ENCODE measurements around the gene SLC13A4. TPM values are rescaled to one million over a fixed set of nuclear protein-coding genes. Genes with fewer than 3 reads are reported as not detected.

SLC13A4 gene
- polyA plus RNA-seq, 3 donors from 2014 or later = not detected

DNA sequence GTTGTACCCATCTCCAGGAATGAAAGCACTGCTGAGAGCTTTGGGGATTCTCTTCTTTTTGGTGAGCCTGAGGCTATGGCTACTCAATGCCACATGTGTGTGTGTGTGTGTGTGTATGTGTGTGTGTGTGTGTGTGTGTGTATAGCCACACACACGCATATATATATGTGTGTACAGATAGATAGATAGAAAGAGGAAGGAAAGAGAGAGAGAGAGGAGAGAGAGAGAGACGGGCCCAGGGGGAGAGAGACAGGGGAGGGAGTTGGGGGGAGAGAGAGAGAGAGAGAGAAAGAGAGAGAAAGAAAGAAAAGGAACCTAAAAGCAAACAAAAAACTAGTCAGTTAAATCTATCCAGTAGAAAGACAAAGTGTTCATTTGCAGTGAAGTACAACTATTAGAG is 8.3 kb downstream of the SLC13A4 start:
- H3K27me3 Mint-ChIP-seq (ENCODE audit: low read depth in 3 of 3) = peaks cover 0 to 15% (median 2%) of the 10 kb centered on the region in 3 donors
- no peaks in the 10 kb centered on the region for H3K36me3 Mint-ChIP-seq
- H3K27ac Mint-ChIP-seq = no peak overlapping the region
- DNase-seq = no peak
- H3K4me1 Mint-ChIP-seq = no peaks in the 10 kb centered on the region
- H3K9me3 Mint-ChIP-seq = no peaks in the 10 kb centered on the region
- H3K4me3 Mint-ChIP-seq = no peak overlapping the region

DNA sequence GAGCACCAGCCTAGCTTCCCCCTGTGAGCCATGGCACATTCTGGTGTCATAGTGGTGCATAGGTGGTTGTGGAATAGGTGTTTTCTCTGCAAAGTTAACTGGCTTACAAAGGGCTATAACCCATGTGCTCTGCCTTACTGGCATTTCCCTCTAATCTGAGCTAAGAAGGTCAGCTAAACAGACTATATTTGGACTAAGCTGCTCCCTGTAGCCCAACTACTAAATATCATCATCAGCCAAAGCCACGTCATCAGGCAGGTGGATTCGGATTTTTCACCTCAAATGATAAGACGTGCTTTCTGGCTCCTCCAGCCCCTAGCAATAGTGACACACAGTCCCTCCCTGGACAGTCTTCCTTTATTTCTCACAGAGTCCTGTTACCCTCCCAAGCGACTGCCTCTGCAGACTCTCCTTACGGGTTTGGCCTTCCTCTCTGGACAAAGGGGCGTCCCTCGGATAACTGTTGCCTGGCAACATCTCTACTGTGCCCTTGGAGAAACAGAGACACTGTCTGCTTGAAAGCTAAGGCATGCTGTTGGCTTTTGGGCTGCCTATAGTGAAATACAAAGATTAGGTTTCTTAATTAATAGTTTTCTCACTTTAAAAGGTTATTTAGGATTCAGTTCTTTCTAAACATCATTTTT is 9.1 kb downstream of the SLC13A4 start:
- Mint-ChIP-seq H3K27ac (no peak overlapping the region), H3K36me3 (no peaks in the 10 kb centered on the region), H3K9me3 (no peaks in the 10 kb centered on the region), H3K4me3 (no peak overlapping the region), H3K27me3 (ENCODE audit: low read depth in 3 of 3) (peaks cover 0 to 15% (median 2%) of the 10 kb centered on the region in 3 donors), H3K4me1 (no peaks in the 10 kb centered on the region)
- no peak for DNase-seq

DNA sequence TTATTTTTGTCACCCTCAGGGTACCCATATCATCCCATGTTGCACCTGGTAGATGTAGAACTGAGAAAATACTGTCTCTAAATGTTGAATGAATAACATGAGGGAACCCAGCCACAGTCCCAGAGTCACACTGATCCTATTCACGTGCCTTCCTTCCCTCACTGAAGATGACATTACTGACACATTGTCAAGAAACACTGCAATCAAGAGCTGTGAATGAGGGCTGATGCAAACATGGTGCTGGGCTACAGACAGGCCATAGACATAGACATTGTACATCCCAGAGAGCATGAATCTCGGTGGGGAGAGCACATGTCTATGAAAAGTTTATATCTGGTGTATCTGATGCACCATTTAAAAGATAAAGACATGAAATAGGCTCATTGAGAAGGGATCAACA is 9.8 kb downstream of the SLC13A4 start:
- DNase-seq = no peak
- no peaks in the 10 kb centered on the region for H3K9me3 Mint-ChIP-seq
- no peaks in the 10 kb centered on the region for H3K36me3 Mint-ChIP-seq
- peaks cover 0 to 13% (median 2%) of the 10 kb centered on the region in 3 donors for H3K27me3 Mint-ChIP-seq (ENCODE audit: low read depth in 3 of 3)
- H3K27ac Mint-ChIP-seq = no peak overlapping the region
- H3K4me1 Mint-ChIP-seq = no peaks in the 10 kb centered on the region
- no peak overlapping the region for H3K4me3 Mint-ChIP-seq

DNA sequence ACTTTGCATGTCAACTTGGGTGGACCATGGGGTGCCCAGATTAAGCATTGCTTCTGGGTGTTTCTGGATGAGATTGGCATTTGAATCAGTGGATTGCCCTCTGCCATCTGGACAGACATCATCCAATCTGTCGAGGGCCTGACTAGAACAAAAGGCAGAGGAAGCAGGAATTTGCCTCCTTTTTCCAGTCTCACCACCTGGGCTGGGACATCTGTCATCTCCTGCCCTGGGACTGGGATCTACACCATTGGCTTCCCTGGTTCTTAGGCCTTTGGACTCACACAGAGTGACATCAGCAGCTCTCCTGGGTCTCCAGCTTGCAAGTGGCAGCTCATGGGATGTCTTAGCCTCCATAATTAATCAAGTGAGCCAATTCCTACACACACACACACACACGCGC is 10.3 kb downstream of the SLC13A4 start:
- no peak overlapping the region for H3K4me3 Mint-ChIP-seq
- H3K9me3 Mint-ChIP-seq = no peaks in the 10 kb centered on the region
- no peaks in the 10 kb centered on the region for H3K4me1 Mint-ChIP-seq
- DNase-seq = no peak
- no peaks in the 10 kb centered on the region for H3K36me3 Mint-ChIP-seq
- no peak overlapping the region for H3K27ac Mint-ChIP-seq
- peaks cover 0 to 14% (median 2%) of the 10 kb centered on the region in 3 donors for H3K27me3 Mint-ChIP-seq (ENCODE audit: low read depth in 3 of 3)

DNA sequence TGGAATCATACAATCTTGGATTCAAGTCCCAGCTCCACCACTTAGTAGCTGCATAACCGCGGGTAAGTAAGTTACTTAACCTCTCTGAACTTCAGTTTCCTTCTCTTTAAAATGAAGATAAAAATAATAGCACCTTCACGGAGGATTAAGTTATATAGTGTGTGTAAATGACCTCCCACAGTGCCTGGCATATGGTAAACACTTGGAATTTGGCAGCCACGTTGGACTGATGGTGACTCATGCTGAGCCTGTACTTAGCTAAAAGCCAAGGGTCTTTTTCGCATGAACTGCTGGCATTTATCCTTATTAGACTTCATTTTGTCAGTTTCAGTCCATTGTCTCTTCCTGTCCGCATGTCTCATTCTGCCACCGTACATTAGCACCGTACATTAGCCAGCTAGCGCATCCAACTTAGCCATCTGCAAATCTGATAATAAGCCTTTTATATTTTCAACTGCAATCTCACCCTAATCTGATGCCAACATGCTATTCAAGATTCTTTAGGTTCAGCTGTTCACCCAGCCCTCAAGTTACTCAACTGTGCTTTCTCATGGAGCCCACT is 11.2 kb downstream of the SLC13A4 start:
- Mint-ChIP-seq H3K27me3 (ENCODE audit: low read depth in 3 of 3) (peaks cover 0 to 14% (median 4%) of the 10 kb centered on the region in 3 donors), H3K4me1 (no peaks in the 10 kb centered on the region), H3K9me3 (no peaks in the 10 kb centered on the region), H3K27ac (no peak overlapping the region), H3K36me3 (no peaks in the 10 kb centered on the region), H3K4me3 (no peak overlapping the region)
- DNase-seq = no peak

DNA sequence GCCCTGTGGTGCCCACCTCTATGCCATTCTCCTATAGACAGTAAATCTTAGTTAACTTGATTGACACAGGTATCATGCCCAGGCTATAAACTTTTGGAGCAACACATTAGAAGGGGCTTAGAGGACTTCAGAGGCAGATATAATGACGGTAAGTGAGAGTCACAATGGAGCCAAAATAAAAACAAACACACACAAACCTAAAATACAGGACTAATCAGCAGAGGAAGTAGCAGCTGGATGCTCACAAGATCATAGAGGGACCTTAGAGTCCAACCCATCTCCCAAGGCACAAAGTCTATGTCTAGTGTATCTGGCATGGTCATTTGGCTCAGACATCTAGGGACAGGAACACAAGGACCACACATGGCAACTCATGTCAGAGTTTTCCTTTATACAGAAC is 12.3 kb downstream of the SLC13A4 start:
- H3K27ac Mint-ChIP-seq = no peak overlapping the region
- H3K9me3 Mint-ChIP-seq = no peaks in the 10 kb centered on the region
- no peaks in the 10 kb centered on the region for H3K4me1 Mint-ChIP-seq
- H3K36me3 Mint-ChIP-seq = no peaks in the 10 kb centered on the region
- DNase-seq = no peak
- H3K4me3 Mint-ChIP-seq = no peak overlapping the region
- H3K27me3 Mint-ChIP-seq (ENCODE audit: low read depth in 3 of 3) = peaks cover 0 to 13% (median 4%) of the 10 kb centered on the region in 3 donors

DNA sequence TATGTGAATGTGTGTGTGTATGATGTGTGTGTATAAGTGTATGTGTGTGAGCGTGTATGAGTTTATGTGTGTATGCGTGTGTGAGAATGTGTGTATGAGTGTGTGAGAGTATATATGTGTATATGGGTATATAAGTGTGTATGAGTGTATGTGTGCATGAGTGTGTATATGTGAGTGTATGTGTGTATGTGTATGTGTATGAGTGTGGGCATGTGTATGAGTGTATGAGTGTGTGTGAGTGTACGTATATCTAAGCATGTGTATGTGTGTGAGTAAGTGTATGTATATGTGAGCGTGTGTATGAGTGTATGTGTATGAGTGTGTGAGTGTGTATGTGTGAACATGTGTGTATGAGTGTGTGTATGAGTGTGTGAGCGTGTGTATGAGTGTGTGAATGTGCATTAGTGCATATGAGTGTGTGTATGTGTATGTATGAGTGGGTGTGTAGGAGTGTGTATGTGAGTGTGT is 12.9 kb downstream of the SLC13A4 start:
- no peak for DNase-seq
- Mint-ChIP-seq H3K27me3 (ENCODE audit: low read depth in 3 of 3) (peaks cover 0 to 10% (median 4%) of the 10 kb centered on the region in 3 donors), H3K4me3 (no peak overlapping the region), H3K9me3 (no peaks in the 10 kb centered on the region), H3K36me3 (no peaks in the 10 kb centered on the region), H3K27ac (no peak overlapping the region), H3K4me1 (no peaks in the 10 kb centered on the region)

DNA sequence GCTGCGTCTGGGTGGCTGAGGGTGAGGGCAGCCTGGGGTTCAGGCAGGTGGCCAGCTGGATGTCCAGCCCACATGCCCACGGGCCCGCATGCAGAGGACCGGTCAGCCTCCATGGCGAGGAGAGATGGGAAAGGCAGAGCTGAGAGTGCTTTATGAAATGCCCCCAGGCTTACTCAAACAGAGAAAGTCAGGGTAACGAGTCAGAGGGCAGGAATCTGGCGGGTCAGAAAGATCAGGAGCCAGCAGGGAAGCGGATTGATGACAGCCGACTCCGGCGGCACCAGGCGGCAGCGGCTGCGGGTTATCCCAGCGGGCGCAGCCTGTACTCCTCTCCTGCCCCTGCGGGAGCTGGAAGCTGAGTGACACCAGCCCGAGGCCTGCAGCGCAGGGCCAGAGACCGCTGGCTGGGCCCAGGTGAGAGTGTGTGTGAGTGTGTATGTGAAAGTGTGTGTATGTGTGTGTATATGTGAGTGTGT is 13.4 kb downstream of the SLC13A4 start:
- Mint-ChIP-seq H3K4me1 (no peaks in the 10 kb centered on the region), H3K27ac (no peak overlapping the region), H3K4me3 (no peak overlapping the region), H3K9me3 (no peaks in the 10 kb centered on the region), H3K36me3 (no peaks in the 10 kb centered on the region), H3K27me3 (ENCODE audit: low read depth in 3 of 3) (peaks cover 0 to 6% (median 2%) of the 10 kb centered on the region in 3 donors)
- DNase-seq = no peak

DNA sequence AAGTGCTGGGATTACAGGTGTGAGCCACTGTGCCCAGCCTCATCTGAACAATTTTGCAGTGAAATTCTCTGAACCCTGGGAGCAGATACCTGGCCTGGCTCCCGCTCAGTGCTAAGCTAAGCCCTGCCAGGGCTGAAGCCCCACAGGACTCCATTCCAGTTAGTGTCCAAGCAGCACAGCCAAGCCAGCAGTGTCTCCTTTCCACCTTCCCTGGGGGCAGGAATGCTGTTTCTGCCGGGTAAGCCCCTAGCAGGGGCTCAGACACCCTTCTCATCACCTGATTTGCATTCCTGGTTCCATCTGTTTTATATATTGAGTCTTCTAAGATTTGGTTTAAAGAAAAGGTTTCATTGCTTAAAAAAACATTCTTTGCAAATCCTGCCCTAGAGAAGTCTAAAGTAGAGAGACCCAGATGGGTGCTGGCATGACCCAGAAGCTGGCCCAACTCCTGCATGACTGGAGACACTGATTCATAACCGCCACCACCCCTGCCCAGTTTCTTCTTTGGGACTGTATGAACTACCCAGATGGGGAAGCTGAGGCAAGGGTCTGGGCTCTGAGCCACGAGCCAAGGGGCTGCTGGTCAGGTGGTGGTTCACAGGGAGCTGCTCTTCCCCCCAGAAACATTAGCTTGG is 14.0 kb downstream of the SLC13A4 start:
- no peaks in the 10 kb centered on the region for H3K9me3 Mint-ChIP-seq
- no peak overlapping the region for H3K4me3 Mint-ChIP-seq
- peaks cover 0 to 6% (median 2%) of the 10 kb centered on the region in 3 donors for H3K27me3 Mint-ChIP-seq (ENCODE audit: low read depth in 3 of 3)
- H3K27ac Mint-ChIP-seq = no peak overlapping the region
- DNase-seq = no peak
- no peaks in the 10 kb centered on the region for H3K36me3 Mint-ChIP-seq
- no peaks in the 10 kb centered on the region for H3K4me1 Mint-ChIP-seq

DNA sequence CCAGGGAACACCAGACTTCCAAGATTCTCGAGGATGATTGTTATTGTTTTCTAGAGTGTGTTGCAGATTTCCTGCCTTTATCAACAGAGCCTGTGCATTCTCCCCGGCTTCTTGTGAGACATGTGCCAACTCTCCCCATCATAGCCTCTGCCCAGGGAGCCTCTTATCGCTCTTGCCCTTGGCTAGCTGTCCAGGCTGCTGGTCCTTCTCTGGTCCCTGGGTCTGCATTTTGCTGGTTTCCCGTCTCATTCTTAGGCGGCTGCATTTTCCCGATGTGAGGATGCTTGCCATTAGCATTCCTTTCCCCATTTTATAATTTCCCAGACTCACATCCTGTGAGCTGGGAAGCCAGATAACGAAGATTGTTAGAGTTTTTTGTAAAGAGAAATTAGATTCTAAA is 15.2 kb downstream of the SLC13A4 start:
- Mint-ChIP-seq H3K4me3 (no peak overlapping the region), H3K9me3 (no peaks in the 10 kb centered on the region), H3K27me3 (ENCODE audit: low read depth in 3 of 3) (peaks cover 0 to 2% (median 2%) of the 10 kb centered on the region in 3 donors), H3K4me1 (no peaks in the 10 kb centered on the region), H3K27ac (no peak overlapping the region), H3K36me3 (no peaks in the 10 kb centered on the region)
- DNase-seq = no peak

DNA sequence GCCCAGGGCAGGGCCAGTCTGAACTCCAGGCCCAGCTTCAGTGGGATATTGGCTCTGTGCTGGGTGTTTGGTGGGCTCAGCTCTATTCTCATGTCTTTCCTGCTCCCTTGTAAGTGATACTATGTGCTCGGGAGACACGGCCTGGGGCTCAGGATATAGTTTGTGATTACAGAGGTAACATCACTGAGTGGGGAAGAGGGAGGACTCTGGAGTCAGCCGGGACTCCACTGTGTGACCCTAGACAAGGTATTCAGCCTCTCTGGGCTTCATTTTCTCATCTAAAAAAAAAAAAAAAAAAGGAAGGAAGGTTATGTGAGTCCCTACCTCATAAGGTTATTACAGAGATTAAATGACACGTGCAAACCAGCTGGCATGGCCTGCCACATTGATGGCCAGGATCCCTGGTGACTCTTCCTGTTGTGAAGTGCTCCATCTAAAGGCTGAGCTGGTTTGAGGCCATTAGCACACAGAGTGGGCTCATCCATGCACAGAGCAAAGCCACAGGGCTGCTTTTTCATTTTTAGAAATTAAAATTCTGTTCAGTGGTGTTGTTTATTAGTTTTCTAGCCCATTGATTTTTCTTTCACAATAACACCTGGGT is 15.7 kb downstream of the SLC13A4 start:
- no peak overlapping the region for H3K4me3 Mint-ChIP-seq
- H3K36me3 Mint-ChIP-seq = no peaks in the 10 kb centered on the region
- no peak overlapping the region for H3K27ac Mint-ChIP-seq
- H3K4me1 Mint-ChIP-seq = no peaks in the 10 kb centered on the region
- DNase-seq = no peak
- H3K27me3 Mint-ChIP-seq (ENCODE audit: low read depth in 3 of 3) = peaks cover 0 to 2% (median 2%) of the 10 kb centered on the region in 3 donors
- H3K9me3 Mint-ChIP-seq = no peaks in the 10 kb centered on the region

DNA sequence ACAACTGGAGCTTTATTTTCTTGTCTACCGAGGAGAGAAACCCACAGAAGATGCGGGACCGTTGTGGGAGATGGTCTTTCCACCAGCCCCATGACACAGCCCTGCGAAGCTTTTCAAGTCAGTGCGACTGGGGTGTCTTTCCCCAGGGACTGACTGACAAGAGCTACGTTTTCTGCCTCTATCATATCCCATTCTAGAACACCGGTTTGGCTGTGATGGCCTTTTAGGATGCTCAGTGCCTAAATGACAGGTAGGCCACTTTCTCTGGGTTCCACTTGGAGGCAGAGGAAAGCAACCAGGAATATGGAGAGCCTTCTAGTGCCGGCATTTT is 16.9 kb downstream of the SLC13A4 start:
- Mint-ChIP-seq H3K9me3 (no peaks in the 10 kb centered on the region), H3K36me3 (no peaks in the 10 kb centered on the region), H3K4me1 (no peaks in the 10 kb centered on the region), H3K27me3 (ENCODE audit: low read depth in 3 of 3) (peaks cover 0 to 2% (median 2%) of the 10 kb centered on the region in 3 donors), H3K27ac (no peak overlapping the region), H3K4me3 (no peak overlapping the region)
- no peak for DNase-seq

DNA sequence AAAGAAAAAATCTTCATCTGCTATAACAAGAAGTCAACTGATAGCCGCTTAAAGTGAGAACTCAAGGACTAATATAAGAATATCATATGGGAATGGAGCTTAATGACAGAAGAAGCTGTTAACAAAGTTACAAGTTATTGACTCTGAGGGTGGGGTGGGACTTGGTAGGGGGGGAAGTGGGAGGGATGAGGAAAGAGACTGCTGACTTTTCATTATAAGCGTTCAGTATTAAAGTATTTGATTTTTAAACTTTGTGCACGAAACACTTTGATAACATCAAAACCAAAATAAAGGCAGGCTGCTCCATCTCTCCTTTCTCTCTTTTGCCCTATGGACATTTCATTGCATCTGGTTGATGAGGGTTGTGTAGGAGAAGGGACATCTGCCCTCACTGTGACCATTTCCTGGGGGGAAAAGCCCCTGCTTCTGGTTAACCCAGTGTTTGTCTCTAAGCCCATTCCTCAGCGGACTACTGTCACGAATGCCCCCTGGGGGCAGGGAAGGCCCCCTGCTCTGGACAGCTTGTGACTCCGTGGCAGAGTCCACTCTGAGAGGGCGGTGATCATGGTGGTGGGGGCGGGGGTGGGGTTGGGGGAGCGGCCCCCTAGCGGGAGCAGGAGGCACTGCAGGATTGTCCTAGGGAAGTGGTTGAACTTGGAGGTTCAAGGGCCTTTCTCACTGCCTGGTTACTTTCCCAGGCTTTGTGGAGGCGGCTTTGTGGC is 17.4 kb downstream of the SLC13A4 start:
- Mint-ChIP-seq H3K4me1 (no peaks in the 10 kb centered on the region), H3K27ac (no peak overlapping the region), H3K9me3 (no peaks in the 10 kb centered on the region), H3K36me3 (no peaks in the 10 kb centered on the region), H3K27me3 (ENCODE audit: low read depth in 3 of 3) (peaks cover 0 to 2% (median 2%) of the 10 kb centered on the region in 3 donors), H3K4me3 (no peak overlapping the region)
- DNase-seq = peak in 1 of 3 donors; percentile 6

DNA sequence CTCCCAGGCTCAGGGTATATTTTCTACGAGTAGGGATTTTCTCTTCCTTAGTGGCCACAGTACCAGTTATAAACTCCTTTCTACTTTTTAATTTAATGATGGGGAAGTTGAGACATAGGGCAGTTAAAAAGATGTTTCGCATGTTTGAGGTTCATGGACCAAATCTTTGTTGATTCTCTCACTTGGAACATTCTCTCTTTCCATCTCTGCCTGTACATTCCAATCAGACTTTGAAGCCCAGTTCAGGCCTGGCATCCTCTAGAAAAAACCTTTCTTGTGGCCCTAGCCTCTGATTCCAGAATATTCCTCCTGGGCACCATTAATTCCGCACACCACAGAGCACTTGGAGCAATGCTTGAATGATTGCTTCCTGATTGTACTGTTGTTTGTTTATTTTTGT is 18.5 kb downstream of the SLC13A4 start:
- Mint-ChIP-seq H3K9me3 (no peaks in the 10 kb centered on the region), H3K27ac (no peak overlapping the region), H3K4me1 (no peaks in the 10 kb centered on the region), H3K36me3 (peaks cover 0 to 3% (median 0%) of the 10 kb centered on the region in 3 donors), H3K27me3 (ENCODE audit: low read depth in 3 of 3) (peaks cover 0 to 2% (median 2%) of the 10 kb centered on the region in 3 donors), H3K4me3 (no peak overlapping the region)
- no peak for DNase-seq
